ENCODE measurements around the gene PHOX2B. TPM values are rescaled to one million over a fixed set of nuclear protein-coding genes. Genes with fewer than 3 reads are reported as not detected.

PHOX2B gene
- total and polyA plus RNA-seq, 4 donors, result not detected

DNA sequence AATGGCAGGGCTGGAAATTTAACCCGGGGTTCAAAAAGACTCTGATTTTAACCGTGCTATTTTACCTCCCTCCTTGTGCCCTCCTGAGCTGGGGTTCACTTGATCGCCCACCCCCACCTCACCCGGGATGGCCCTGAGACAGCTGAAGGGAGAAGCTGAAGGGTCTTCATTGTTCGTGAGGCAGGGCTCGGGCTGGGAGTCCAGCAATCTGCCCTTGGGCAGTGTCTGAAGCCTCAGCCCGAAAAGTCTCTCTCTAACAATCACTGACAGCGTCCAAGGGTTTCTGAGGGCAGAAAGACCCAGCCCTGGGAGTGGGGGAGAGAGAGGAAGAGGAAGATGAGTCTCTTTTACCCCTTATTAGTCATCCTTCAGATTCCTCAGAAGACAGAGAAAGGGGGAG is 39.4 kb upstream of the PHOX2B start:
- Histone ChIP-seq H3K36me3 (ENCODE audit: control insufficient read depth in 4 of 4, insufficient read depth in 3 of 4, low read depth in 1 of 4, low read length in 3 of 4) (no peaks in the 10 kb centered on the region), H3K27me3 (ENCODE audit: control insufficient read depth in 4 of 4, insufficient read depth in 4 of 4, low read length in 3 of 4) (no peaks in the 10 kb centered on the region), H3K27ac (ENCODE audit: low read depth in 1 of 2, low read length in 2 of 2) (no peak overlapping the region), H3K9me3 (ENCODE audit: control insufficient read depth in 4 of 4, low read length in 3 of 4) (no peaks in the 10 kb centered on the region), H3K4me1 (ENCODE audit: control insufficient read depth in 4 of 4, insufficient read depth in 4 of 4, low read length in 3 of 4) (no peaks in the 10 kb centered on the region), H3K4me3 (ENCODE audit: low read depth in 1 of 3, low read length in 3 of 3) (no peak overlapping the region), H3K9ac (ENCODE audit: low read depth in 1 of 2, low read length in 2 of 2) (no peak overlapping the region)
- DNase-seq (ENCODE audit: low spot score), result no peak
- TF ChIP-seq SP1 (IDR thresholded peaks at IDR 0.05) (no peak), TAF1 (conservative IDR thresholded peaks at IDR 0.05) (no peak), EGR1 (IDR thresholded peaks at IDR 0.05; ENCODE audit: low read depth in 2 of 2) (no peak), NR2F2 (IDR thresholded peaks at IDR 0.05) (no peak), GABPA (IDR thresholded peaks at IDR 0.05 in 1 of 2, conservative IDR thresholded peaks at IDR 0.05 in 1 of 2) (no peak), YY1 (IDR thresholded peaks at IDR 0.05) (no peak), JUND (IDR thresholded peaks at IDR 0.05) (no peak), RXRA (IDR thresholded peaks at IDR 0.05) (no peak), RAD21 (IDR thresholded peaks at IDR 0.05) (no peak), HNF4G (IDR thresholded peaks at IDR 0.05) (no peak)
- TF ChIP-seq, protein P1, sequence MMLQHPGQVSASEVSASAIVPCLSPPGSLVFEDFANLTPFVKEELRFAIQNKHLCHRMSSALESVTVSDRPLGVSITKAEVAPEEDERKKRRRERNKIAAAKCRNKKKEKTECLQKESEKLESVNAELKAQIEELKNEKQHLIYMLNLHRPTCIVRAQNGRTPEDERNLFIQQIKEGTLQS (IDR thresholded peaks at IDR 0.05), result no peak
- TF ChIP-seq, protein P2, sequence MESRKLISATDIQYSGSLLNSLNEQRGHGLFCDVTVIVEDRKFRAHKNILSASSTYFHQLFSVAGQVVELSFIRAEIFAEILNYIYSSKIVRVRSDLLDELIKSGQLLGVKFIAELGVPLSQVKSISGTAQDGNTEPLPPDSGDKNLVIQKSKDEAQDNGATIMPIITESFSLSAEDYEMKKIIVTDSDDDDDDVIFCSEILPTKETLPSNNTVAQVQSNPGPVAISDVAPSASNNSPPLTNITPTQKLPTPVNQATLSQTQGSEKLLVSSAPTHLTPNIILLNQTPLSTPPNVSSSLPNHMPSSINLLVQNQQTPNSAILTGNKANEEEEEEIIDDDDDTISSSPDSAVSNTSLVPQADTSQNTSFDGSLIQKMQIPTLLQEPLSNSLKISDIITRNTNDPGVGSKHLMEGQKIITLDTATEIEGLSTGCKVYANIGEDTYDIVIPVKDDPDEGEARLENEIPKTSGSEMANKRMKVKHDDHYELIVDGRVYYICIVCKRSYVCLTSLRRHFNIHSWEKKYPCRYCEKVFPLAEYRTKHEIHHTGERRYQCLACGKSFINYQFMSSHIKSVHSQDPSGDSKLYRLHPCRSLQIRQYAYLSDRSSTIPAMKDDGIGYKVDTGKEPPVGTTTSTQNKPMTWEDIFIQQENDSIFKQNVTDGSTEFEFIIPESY (IDR thresholded peaks at IDR 0.05), result no peak
- TF ChIP-seq, protein P3, sequence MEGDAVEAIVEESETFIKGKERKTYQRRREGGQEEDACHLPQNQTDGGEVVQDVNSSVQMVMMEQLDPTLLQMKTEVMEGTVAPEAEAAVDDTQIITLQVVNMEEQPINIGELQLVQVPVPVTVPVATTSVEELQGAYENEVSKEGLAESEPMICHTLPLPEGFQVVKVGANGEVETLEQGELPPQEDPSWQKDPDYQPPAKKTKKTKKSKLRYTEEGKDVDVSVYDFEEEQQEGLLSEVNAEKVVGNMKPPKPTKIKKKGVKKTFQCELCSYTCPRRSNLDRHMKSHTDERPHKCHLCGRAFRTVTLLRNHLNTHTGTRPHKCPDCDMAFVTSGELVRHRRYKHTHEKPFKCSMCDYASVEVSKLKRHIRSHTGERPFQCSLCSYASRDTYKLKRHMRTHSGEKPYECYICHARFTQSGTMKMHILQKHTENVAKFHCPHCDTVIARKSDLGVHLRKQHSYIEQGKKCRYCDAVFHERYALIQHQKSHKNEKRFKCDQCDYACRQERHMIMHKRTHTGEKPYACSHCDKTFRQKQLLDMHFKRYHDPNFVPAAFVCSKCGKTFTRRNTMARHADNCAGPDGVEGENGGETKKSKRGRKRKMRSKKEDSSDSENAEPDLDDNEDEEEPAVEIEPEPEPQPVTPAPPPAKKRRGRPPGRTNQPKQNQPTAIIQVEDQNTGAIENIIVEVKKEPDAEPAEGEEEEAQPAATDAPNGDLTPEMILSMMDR (IDR thresholded peaks at IDR 0.05; ENCODE audit: low read depth, low read length, missing input control), result no peak
- 76% methylated on average over 8 of the region's 8 CpGs for WGBS

DNA sequence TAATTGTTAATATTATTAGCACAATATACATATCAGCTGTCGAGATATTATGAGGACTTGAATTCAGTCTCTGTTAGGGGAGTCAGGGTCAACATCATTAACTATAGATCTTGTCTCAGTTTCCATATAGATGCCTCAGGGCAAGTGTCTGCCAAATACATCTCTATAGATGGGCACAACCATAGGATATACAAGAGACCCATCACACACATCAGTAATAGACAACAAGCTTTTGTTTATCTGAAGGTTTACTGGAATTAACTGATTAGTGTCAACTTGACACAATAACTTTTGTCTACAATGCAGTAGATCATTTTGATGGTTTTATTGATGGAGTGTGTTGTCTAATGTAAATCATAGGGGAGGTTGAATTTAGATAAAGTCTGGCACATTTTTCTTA is 37.1 kb upstream of the PHOX2B start:
- TF ChIP-seq HNF4G (IDR thresholded peaks at IDR 0.05) (no peak), NR2F2 (IDR thresholded peaks at IDR 0.05) (no peak), TAF1 (conservative IDR thresholded peaks at IDR 0.05) (no peak), SP1 (IDR thresholded peaks at IDR 0.05) (no peak), FOXA2 (IDR thresholded peaks at IDR 0.05) (no peak), FOXA1 (IDR thresholded peaks at IDR 0.05) (no peak), EGR1 (IDR thresholded peaks at IDR 0.05; ENCODE audit: low read depth in 2 of 2) (no peak), YY1 (IDR thresholded peaks at IDR 0.05) (no peak), GABPA (IDR thresholded peaks at IDR 0.05 in 1 of 2, conservative IDR thresholded peaks at IDR 0.05 in 1 of 2) (no peak), RAD21 (IDR thresholded peaks at IDR 0.05) (no peak), HNF4A (conservative IDR thresholded peaks at IDR 0.05) (no peak), RXRA (IDR thresholded peaks at IDR 0.05) (no peak), JUND (IDR thresholded peaks at IDR 0.05) (no peak)
- TF ChIP-seq, protein P2 (IDR thresholded peaks at IDR 0.05), result no peak
- TF ChIP-seq, protein P3 (IDR thresholded peaks at IDR 0.05; ENCODE audit: low read depth, low read length, missing input control), result no peak
- TF ChIP-seq, protein P1 (IDR thresholded peaks at IDR 0.05), result no peak
- TF ChIP-seq, protein P4, sequence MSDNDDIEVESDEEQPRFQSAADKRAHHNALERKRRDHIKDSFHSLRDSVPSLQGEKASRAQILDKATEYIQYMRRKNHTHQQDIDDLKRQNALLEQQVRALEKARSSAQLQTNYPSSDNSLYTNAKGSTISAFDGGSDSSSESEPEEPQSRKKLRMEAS (IDR thresholded peaks at IDR 0.05), result no peak
- TF ChIP-seq, protein P5, sequence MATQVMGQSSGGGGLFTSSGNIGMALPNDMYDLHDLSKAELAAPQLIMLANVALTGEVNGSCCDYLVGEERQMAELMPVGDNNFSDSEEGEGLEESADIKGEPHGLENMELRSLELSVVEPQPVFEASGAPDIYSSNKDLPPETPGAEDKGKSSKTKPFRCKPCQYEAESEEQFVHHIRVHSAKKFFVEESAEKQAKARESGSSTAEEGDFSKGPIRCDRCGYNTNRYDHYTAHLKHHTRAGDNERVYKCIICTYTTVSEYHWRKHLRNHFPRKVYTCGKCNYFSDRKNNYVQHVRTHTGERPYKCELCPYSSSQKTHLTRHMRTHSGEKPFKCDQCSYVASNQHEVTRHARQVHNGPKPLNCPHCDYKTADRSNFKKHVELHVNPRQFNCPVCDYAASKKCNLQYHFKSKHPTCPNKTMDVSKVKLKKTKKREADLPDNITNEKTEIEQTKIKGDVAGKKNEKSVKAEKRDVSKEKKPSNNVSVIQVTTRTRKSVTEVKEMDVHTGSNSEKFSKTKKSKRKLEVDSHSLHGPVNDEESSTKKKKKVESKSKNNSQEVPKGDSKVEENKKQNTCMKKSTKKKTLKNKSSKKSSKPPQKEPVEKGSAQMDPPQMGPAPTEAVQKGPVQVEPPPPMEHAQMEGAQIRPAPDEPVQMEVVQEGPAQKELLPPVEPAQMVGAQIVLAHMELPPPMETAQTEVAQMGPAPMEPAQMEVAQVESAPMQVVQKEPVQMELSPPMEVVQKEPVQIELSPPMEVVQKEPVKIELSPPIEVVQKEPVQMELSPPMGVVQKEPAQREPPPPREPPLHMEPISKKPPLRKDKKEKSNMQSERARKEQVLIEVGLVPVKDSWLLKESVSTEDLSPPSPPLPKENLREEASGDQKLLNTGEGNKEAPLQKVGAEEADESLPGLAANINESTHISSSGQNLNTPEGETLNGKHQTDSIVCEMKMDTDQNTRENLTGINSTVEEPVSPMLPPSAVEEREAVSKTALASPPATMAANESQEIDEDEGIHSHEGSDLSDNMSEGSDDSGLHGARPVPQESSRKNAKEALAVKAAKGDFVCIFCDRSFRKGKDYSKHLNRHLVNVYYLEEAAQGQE (IDR thresholded peaks at IDR 0.05), result no peak
- Histone ChIP-seq H3K36me3 (ENCODE audit: control insufficient read depth in 4 of 4, insufficient read depth in 3 of 4, low read depth in 1 of 4, low read length in 3 of 4) (no peaks in the 10 kb centered on the region), H3K27me3 (ENCODE audit: control insufficient read depth in 4 of 4, insufficient read depth in 4 of 4, low read length in 3 of 4) (no peaks in the 10 kb centered on the region), H3K9ac (ENCODE audit: low read depth in 1 of 2, low read length in 2 of 2) (no peak overlapping the region), H3K27ac (ENCODE audit: low read depth in 1 of 2, low read length in 2 of 2) (no peak overlapping the region), H3K4me3 (ENCODE audit: low read depth in 1 of 3, low read length in 3 of 3) (no peak overlapping the region), H3K4me1 (ENCODE audit: control insufficient read depth in 4 of 4, insufficient read depth in 4 of 4, low read length in 3 of 4) (no peaks in the 10 kb centered on the region), H3K9me3 (ENCODE audit: control insufficient read depth in 4 of 4, low read length in 3 of 4) (no peaks in the 10 kb centered on the region)
- no peak for DNase-seq (ENCODE audit: low spot score)
- 75% methylated on average over 1 of the region's 1 CpG for WGBS

Measured in liver (tissue), 9 donors.